ENCODE data around the gene RUNX1.

RUNX1 gene

DNA sequence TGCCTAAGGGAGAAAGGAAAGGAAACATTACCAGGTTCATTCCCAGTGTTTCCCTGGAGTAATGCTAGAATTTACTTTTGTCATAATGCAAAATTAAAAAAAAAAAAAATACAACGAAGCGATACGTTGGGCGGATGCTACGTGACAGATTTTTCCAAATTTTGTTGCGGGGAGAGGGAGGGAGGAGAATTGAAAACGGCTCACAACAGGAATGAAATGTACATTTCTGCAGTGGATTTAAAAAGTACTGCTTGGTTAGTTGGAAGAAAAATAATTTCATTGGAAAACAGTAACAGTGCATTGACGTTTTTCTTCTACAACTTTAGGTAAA is 157.5 kb downstream of the RUNX1 start:
- DNase-seq = no peak

GRCh38 chr21:34890724-34891612 is 158.1 kb downstream of the RUNX1 start:
- DNase-seq = peak; percentile 54 to 58

- no peak for DNase-seq
Measured at GRCh38 chr21:34890470-34890723, 158.7 kb downstream of the RUNX1 start.

GRCh38 chr21:34889676-34890469 is 159.2 kb downstream of the RUNX1 start:
- DNase-seq = peak; percentile 85 to 89

GRCh38 chr21:34889320-34889675 is 159.8 kb downstream of the RUNX1 start:
- DNase-seq = peak; percentile 76 to 77

- DNase-seq = peak; percentile 91 to 92
Measured at GRCh38 chr21:34888569-34889319, 160.4 kb downstream of the RUNX1 start.

- DNase-seq = peak; percentile 90 to 94
Measured at GRCh38 chr21:34887725-34888568, 161.2 kb downstream of the RUNX1 start.

- no peak for DNase-seq
Measured at GRCh38 chr21:34887105-34887442, 162.0 kb downstream of the RUNX1 start.

DNA sequence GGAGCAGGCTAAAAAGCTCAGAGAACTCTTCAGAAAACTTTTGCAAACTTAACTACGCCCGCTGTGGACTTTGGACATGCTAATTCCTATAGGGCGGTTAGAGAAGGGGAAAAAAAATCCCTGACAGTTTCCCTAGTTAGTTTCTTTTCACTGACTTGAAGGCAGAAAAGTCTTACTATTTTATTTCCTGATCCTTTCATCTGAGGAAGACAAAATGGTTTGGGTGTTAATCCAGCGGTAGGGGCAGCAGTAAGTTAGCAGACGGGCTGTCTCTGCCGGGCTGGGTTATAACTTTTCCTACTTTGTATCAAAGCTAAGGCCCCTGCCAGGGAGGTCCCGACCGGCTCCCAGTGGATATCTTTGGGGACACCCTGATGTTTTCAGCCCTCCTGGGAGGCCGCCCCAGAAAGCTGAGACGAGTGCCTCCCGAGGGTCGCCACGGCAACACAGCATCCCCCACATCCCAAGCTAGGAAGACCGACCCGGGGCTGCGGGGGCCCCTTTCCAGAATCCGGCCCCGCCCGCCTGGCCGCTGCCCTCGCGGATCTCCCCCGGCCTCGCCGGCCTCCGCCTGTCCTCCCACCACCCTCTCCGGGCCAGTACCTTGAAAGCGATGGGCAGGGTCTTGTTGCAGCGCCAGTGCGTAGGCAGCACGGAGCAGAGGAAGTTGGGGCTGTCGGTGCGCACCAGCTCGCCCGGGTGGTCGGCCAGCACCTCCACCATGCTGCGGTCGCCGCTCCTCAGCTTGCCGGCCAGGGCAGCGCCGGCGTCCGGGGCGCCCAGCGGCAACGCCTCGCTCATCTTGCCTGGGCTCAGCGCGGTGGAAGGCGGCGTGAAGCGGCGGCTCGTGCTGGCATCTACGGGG is 162.6 kb downstream of the RUNX1 start:
- DNase-seq = peak; percentile 47 to 56

DNA sequence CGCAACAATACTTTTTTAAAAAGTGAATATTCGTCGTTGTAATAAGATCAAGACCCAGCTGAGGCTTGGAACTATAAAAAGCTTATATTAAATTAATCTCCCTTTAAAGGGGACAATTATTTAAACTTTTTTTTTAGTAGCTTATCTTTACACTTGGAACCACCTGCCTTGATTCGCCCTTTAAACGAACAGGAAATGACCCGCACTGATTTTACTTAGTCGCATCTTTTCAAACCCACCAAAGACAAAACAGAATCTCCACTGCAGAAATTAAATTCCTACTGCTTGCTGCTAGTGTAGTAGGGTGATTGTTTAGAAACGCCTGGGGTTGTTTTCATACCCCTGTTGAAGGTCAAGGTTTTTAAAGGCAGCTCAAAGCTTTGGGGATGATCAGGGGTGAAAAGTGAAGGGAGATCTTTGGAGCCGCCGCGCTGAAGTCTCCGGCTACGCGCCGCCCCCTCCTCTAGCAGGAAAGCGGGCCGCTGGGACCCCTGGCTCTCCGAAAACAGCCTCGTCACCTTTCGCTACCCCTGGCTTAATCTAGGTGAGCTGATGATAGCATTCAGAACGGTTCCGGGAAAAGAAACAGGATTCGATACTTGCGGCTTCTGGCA is 163.4 kb downstream of the RUNX1 start:
- peak in 1 of 2 experiments; percentile 31 for DNase-seq

- DNase-seq = no peak
Measured at GRCh38 chr21:34885125-34885524, 164.0 kb downstream of the RUNX1 start.

DNA sequence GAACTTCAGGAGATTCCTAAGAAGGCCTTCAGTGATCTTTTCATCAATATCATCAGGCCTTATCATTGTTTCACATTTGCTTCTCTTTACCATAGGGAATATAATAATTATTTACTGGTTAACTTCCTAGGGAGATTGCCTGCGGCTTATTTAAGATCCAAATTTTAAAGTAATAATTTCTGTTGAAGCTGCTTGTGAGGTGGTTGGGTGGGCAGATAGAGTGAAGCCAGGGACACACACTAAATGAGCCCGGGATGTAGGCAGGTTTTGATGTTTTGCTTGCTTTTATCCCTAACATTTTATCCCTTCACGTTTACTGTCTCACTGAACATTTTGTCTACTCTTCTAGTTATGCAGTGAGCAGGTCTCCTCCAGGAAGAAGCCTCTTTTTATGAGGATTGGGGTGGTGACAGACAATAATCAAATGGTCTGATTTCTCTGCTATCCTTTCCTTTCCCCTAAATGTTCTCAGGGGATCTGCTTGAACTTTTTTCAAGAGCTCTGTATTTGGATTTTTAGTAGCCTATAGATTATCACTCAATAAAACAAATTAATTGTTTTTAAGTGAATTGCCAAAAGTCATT is 164.7 kb downstream of the RUNX1 start:
- no peak for DNase-seq

- no peak for DNase-seq
Measured at GRCh38 chr21:34883491-34884271, 165.4 kb downstream of the RUNX1 start.

DNA sequence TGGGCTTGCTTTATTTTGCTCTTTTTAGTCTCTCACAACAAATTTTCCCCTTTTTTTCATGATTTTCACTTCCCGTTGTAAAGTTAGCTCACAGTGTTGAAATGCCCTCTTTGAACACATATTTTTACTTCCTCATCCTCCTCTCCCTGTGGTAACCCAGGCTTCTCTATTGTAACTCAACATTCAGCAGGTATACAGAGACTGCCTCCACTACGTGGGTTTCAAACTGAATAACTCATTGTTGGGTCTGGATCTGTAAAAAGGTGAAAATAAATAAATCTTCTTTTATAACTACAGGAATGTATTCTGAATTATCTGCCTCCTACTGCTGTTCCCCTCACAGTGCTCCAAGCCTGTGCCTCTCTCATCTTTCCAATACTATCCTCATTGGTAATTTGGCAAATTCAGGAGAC is 166.4 kb downstream of the RUNX1 start:
- DNase-seq = no peak

DNA sequence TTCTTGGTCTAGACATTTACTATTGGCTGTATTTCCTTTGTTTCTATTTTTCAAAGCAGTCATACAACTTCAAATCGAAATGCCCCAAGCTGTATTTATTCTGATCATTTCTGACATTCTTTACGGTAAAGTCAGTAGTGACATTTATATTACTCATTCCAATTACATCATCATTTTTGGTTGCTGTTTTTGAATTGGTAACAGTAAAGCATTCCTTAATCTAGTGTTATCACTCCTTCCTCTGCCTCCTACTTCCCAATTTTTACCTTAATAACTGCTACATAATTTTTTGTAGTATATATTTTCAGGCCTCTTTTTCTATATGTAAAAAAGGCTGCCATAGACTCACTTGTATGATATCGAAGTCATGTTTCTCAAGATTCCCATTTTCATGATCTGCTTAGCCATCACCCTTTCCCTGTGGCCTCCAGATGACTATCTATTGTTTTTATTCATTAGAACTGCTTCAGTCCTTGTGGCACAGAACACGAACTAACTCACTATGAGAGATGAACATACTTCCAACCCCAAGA is 167.2 kb downstream of the RUNX1 start:
- peak in 1 of 2 experiments; percentile 7 for DNase-seq

DNA sequence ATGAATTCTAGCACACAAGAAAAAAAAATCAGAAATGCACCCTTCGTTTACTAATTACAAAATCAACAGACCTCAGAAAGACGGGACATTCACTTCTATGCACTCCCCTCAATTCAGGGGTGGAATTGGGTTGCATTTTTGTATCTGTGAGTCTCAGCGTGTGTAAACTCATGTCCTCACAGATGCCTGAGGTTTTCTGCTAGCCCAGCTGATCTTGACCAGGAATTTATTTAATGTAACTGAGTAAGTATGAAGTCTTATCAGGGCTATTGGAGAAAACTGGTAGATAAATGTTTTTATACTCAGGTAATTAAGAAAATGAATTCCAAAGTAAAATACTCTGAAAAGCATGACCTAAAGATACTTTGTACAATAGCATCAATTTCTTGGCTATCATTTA is 167.7 kb downstream of the RUNX1 start:
- no peak for DNase-seq

- no peak for DNase-seq
Measured at GRCh38 chr21:34880401-34880800, 168.7 kb downstream of the RUNX1 start.

- DNase-seq = no peak
Measured at GRCh38 chr21:34878940-34879339, 170.2 kb downstream of the RUNX1 start.

- DNase-seq = no peak
Measured at GRCh38 chr21:34878501-34878900, 170.6 kb downstream of the RUNX1 start.
